Measurements from ENCODE around the gene ZNF837.
A peak's percentile ranks its signal among the peaks of the same experiment; 100 is the strongest.
"Not testable (repeated sequence)": the region's sequence is repeated elsewhere in the genome, so short reads cannot be mapped to it uniquely, and the experiment has no call there.

The ZNF837 gene

DNA sequence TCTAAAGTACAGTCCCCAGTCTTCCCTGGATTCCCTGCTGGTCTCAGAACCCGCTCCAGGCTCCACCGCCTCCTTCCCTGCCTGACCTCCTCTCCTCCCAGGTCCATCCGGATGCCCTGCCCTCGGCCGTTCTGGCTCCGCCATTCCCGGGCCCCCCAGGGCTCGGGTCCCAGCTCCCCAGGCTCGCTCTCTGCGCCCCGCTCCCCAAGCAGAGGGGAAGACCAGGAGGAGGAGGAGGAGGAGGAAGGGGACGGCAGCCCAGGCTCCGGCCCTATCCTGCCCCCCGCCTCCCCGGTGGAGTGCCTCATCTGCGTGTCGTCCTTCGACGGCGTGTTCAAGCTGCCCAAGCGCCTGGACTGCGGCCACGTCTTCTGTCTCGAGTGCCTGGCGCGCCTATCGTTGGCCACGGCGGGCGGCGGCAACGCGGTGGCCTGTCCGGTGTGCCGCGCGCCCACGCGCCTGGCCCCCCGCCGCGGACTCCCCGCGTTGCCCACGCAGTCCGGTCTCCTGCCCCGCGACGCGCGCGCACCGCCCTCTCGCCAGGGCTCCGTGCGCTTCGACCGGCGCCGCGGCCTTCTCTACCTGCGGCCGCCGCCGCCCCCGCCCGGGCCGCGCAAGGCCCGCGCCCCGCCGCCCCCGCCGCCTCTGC is 15.3 kb upstream of the ZNF837 start:
- no peak for DNase-seq

DNA sequence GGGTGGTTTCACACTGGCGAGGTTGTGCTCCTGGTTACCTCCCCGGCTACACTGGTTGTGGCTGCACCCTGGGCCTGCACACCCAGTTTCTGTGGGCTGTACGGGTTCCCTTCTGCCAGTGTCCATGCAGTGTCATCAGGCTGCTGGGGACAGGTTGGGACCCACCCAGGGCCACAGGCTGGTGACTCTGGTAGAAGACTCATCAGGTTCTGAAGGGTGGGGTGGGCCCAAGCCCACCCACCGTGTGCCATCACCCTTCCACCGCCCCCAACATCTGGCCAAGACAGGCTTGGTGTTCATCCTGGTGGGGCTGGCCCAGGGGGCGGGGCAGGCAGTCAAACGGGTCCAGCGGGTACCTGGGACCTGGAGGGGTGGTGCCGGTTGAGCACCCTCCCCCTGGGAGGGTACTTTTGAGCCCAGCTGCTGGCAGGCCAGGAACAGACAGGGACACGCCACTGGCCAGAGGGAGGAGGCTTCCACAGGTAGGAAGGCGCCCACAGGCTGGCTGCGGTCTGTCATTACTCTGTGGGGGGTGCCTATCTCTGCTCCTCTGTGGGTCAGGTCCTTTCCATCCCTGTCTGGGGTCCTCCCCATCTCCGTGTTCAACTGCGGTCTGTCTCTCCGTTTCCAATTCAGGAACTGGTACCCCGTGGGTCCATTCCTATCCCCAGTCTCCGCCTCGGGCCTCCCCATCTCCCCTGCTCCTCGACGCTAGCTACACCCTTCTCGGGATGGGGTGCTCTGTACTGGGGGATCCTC is 14.6 kb upstream of the ZNF837 start, which contains the start of gene RNF225:
RNF225 (plus strand) TSS at position 437 of the 759 bp plus-strand sequence. CDS start 434 bp downstream, outside the sequence.
- no peak for DNase-seq

GRCh38 chr19:58394821-58395219 is 14.0 kb upstream of the ZNF837 start:
- DNase-seq, result no peak

GRCh38 chr19:58393725-58394033 is 12.8 kb upstream of the ZNF837 start:
- DNase-seq, result no peak

DNA sequence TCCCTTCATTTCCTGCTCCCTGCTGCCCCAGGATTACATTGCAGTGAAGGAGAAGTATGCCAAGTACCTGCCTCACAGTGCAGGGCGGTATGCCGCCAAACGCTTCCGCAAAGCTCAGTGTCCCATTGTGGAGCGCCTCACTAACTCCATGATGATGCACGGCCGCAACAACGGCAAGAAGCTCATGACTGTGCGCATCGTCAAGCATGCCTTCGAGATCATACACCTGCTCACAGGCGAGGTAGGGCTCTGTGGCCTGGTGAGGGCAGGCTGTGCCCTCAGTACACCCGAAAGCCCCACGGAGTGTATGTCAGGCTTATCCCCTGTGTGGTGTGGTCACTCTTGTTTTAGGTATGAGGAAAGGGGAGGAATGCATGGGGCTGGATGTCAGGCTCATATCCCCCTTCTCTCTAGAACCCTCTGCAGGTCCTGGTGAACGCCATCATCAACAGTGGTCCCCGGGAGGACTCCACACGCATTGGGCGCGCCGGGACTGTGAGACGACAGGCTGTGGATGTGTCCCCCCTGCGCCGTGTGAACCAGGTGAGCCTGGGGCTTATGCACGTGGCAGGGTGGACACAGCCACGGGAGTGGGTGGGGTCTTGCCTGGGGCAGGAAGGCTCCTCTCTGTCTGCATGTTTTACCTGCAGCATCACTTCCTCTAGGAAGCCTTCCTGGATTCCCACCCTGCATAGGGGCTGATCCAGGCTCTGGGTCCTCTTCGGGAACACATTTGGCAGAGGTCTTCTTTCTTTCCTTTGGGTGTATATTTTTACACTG is 12.3 kb upstream of the ZNF837 start:
- no peak for DNase-seq

GRCh38 chr19:58388175-58388526 is 7.3 kb upstream of the ZNF837 start:
- DNase-seq, result no peak

- DNase-seq, result no peak
Measured at GRCh38 chr19:58387338-58388174, 6.7 kb upstream of the ZNF837 start.

DNA sequence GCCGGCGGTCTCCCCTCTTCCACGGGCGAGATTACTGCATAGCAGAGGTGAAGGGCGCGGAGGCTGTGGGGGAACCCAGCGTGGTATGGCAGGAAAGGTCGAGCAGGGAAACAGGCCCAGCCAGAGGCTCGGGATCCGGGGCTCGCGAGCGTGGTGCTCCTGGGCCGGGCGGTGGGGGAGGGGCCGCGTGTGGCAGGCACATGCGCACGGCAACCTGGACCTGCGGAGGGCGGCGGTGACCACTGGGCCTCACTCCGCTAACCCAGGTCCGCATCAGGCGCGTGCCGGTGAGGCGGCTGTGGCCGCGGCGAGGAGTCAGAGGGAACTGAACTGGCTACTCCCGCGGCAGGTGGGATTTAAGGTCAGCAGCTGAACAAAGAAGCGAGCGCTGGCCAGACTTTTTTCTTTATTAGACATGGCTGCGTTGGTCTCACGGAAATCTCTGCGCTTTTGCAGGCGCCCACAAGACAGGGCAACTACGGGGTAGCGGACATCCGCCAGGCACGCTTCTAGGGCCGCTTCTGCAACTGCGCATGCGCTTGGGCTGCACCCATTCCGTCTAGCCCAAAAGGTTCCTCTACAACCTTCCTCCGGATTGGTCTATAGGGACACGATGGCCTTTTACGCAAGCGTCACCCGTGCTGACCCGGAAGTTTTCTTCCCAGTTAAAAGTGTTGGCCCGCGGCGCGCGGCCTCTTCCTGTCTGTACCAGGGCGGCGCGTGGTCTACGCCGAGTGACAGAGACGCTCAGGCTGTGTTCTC is 5.9 kb upstream of the ZNF837 start, which contains the start of gene RPS5:
RPS5 (plus strand) TSS at position 694 of the 762 bp plus-strand sequence. CDS start 869 bp downstream, outside the sequence.
- peak; percentile 96 for DNase-seq

DNA sequence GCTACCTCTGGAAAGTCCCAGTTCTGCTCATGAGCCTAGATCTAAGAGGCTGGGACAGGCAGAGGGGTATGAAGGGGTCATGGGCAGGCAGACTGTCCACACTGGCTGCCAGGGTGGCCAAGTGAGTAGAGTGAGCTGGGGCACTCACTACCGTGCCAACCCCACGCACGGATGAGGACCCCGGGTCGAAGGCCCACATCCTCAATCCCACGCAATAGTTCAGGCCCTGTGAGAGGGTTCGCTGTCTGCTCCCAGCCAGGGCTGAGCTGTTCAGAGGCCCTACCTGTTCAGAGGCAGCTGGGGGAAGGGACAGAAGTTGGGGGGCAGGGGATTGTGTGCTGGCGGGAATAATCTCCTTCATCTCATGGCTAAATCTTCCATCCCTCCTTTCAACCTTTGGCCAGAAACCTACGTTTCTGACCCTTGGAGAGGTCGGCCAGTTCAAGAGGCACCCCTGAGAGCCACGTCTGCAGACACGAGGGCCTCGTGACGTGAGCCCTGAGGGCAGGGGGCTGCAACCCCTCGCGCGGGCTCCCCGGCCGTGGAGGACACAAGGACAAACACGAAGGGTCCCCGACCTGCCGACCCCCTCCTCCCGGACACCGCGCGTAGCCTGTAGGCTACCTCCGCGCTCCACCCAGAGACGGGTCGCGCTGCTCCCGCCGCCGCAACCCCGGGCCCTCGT is 5.2 kb upstream of the ZNF837 start:
- DNase-seq, result no peak

GRCh38 chr19:58385313-58385890 is 4.6 kb upstream of the ZNF837 start:
- no peak for DNase-seq

GRCh38 chr19:58382997-58383603 is 2.3 kb upstream of the ZNF837 start:
- no peak for DNase-seq

- no peak for DNase-seq
Measured at GRCh38 chr19:58381460-58382212, 806 bp upstream of the ZNF837 start.

DNA sequence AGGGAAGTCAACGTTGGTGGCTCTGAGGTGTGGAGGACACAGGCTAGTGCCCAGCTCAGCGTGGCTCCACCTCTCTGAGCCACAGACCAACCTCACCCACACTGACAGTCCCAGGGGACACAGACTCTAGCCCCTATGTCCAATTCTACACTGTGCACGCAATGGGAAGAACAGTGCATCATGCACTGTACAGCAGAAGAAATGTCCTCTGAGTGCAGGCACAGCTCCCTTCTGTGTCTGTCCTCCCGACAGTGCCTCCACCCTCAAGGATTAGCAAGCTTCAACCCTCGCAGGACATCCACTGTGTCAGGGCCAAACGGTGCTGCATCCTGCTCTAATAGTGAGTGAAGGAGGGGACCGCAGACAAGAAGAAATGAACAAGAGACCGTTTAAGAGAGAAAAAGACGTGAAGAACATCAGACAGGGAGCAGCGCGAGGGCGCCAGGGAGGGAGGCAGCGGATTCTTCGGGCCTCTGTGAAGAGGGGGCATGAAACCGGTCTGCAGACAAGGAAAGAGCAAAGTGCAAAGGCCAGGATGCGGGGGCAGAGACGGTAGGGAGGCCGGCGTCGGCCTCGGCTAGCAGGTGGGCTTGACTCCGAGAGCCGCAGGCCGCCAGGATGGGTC is 681 bp downstream of the ZNF837 start:
- no peak for DNase-seq

DNA sequence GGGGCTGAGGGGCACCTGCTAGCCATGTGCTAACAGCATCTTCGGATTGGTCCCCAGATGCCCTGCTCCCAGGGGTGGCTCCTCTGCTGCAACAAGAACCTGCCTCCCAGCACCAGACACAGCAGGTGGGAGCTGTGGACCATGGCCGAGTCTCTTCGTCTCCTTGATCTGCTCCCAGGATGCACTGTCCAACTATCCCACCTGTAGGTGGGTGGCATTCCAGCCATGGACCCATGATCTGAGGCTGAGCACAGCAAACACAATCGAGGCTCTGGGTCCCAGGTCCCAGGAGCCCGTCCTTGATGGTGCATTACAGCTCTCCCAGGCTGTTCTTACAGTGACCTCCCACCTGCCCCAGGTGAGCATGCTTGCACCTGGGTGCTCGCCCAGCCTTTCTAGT is 1.6 kb downstream of the ZNF837 start:
- DNase-seq, result no peak

DNA sequence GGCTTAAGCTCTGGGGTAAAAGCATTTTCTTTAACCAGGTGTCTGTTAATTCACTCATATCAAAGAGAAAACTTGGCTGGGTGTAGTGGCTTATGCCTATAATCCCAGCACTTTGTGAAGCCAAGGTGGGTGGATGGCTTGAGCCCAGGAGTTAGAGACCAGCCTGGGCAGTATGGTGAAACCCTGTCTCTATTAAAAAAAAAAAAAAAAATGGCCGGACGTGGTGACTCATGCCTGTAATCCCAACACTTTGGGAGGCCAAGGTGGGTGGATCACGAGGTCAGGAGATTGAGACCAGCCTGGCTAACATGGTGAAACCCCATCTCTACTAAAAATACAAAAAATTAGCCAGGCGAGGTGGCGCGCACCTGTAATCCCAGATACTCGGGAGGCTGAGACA is 4.1 kb downstream of the ZNF837 start:
- not testable (repeated sequence) for DNase-seq

- no peak for DNase-seq
Measured at GRCh38 chr19:58374200-58374599, 6.6 kb downstream of the ZNF837 start.

DNA sequence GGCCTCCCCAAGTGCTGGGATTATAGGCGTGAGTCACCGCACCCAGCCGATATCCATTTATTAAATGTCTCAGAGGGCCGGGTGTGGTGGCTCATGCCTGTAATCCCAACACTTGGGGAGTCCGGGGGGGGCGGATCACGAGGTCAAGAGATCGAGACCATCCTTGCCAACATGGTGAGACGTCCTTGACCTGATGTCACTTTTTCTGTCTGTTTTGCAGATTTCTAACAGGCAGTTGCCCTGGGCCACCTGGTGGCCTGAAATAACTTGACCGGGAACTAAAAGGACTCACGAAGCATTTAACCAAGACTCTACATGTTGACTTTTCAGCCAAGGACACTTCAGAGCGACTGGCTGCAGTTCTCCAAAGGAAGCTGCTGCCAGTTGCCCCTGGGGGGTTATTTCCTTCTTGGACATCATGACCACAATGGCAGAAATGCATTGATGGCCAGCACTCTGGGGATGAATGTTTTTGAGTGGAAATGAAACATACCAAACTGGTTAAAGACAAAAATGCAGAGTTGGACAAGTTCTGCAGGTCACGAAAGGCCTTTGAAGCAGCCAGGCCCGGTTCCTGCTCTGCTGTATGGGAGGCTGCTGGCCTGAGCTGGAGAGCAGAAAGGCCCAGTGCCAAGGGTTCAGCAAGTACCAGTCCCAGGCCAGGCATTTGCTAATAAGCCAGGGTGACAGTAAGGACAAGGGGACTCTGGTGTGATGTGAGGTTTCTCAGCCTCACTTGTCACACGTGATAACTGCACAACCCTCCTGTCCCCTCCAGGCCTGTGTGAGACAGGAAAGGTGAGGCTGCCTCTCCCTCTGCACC is 8.3 kb downstream of the ZNF837 start:
- no peak for DNase-seq

DNA sequence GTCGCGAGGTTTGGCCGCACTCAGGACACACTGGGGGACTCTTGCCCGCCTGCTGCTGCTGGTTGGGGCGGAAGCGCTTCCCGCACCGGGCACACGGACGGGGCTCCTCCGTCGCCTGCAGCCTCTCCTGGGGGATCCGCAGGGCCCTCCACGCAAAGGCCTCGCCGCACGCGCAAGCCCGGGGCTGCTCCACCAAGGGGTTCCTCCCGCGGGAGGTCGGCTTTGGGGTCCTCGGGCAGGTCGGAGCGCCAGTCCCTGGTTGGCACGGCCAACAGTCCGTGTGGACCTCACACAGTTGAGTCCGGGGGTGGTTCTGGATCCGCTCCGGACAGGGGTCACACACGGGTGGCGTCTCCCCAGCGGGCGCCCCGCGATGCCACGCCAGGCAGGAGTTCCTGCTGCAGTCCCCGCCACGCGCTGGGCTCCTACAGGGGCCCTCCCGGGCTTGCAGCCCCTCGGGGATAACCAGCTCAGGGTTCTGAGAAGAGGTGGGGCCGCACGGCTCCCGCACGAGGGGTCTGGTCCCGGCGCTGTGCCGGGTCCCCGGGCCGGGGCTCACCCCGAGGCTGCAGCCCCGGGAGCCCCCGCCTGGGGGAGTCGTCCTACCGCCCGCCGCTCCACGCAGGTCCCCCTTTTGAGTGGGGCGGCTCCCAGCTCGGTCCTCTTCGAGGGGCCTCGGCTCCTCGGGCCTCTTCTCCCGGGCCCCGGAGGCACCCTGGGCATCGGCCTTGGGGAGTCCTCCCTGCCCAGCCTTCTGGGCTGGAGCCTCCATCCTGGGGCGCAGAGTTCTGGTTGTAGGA is 12.1 kb downstream of the ZNF837 start:
- DNase-seq, result no peak
